Measurements from ENCODE around the gene ZNF333.

GRCh38 chr19:14719162-14719561 is 29.3 kb downstream of the ZNF333 start:
- TF ChIP-seq CTCF (IDR thresholded peaks at IDR 0.05), result no peak
- no peak for TF ChIP-seq POLR2A (IDR thresholded peaks at IDR 0.05)

All from uterus (tissue), 2 donors.